Astrocyte of the cerebellum (primary cell): ENCODE data around the gene SUSD1.

Experiments used
- DNase-seq: peaks from one replicate; pipeline ENCODE4 v3.0.0-alpha.2; 2011; ENCODE audit warnings: low read depth
- H3K4me3 ChIP-seq: 2 replicates; pipeline ENCODE4 v1.5.1; 2011; ENCODE audit warnings: mild to moderate bottlenecking, low read depth, low read length, moderate library complexity
- in situ Hi-C: cut with HindIII; loops from 2 replicates; pipeline ENCODE4 v1.10.0; 2017; ENCODE audit warnings: low sequenced_read_pairs
- TF ChIP-seq, protein P1 (sequence below): IDR thresholded peaks from 2 replicates; pipeline ENCODE4 v1.5.1; 2012; ENCODE audit warnings: low read length, low read depth, moderate library complexity, mild to moderate bottlenecking; ENCODE audit errors: missing control alignments

Gene SUSD1

DNA sequence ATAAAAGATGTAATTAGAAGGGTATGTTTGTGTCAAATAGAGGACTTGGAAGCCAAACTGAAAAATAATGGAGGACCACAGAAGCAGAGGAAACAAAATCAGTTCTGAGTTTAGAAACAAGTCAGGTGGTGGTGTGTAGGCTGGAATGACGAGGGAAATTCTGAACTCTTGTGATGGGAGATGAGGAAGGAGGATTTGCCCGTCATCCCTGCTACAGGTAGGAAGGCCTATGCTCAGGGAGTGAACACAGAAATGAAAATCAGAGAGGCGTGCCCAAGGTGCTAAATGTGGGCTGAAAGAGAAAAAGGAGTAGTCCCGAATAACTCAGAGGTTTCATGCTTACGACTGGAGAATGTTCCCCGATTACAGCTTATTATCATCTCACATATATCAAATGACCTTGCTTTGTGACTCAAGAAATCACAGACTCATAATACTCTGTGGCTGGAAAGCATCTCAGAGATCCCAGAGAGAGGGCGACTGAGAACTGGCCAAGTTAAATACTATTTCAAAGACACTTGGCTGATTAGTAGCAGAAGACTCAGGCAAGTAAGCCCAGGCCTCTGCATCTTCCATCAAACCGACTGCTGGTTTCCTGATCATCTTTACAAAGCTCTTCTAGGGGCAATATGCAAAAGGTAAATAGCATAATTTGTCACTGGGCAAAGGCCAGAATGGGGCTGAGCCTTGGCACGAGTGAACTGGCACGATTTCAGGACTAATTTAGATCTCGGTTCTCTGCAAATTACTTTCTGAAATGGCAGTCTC lies 126.0 kb downstream of the SUSD1 start:
- peak; percentile 59 for DNase-seq
- H3K4me3 ChIP-seq: no peak overlapping the region
- TF ChIP-seq, protein P1, sequence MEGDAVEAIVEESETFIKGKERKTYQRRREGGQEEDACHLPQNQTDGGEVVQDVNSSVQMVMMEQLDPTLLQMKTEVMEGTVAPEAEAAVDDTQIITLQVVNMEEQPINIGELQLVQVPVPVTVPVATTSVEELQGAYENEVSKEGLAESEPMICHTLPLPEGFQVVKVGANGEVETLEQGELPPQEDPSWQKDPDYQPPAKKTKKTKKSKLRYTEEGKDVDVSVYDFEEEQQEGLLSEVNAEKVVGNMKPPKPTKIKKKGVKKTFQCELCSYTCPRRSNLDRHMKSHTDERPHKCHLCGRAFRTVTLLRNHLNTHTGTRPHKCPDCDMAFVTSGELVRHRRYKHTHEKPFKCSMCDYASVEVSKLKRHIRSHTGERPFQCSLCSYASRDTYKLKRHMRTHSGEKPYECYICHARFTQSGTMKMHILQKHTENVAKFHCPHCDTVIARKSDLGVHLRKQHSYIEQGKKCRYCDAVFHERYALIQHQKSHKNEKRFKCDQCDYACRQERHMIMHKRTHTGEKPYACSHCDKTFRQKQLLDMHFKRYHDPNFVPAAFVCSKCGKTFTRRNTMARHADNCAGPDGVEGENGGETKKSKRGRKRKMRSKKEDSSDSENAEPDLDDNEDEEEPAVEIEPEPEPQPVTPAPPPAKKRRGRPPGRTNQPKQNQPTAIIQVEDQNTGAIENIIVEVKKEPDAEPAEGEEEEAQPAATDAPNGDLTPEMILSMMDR: no peak
- in situ Hi-C loops: no loop called here

DNA sequence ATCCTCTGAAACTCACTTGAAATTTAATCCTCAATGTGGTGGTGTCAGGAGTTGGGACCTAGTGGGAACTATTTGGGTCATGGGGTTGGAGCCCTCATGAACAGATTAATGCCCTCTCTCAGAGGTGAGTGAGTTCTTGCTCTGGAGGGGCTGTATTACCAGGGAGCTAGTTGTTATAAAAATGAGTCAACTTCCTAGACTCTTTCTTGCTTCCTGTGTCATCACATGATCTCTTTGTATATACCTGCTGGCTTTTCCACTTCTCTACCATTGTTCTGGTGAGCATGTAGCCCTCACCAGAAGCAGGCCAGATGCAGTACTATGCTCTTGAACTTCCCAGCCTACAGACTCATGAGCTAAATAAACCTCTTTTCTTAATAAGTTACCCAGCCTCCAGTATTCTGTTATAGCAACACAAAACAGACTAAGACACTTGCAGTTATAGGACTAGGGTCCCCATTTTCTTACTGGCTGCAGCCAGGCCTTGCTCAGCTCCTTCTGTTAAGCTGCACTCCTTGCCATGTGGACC lies 127.5 kb downstream of the SUSD1 start:
- TF ChIP-seq, protein P1: no peak
- in situ Hi-C loops: no loop called here
- no peak for DNase-seq

DNA sequence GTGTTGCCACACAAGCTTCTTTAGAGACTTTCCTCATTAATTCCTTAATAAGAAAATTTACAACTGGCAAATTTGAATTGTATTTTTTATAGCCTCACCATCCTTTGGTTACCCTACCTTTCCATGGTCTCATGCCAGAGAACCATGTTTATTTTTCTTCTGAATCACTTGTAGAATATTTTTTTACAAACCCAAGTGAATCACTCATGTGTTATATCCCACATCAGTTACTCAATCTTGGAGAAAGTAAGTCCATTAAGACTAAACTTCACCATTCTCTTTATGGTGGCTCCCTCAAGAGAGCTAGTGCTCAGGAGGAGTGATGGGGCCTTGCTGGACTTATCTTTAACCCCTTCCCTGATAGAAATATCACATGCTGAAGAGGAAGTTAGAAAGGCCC lies 128.9 kb downstream of the SUSD1 start:
- in situ Hi-C loops: no loop called here
- H3K4me3 ChIP-seq: no peak overlapping the region
- TF ChIP-seq, protein P1: no peak
- DNase-seq: no peak

More for the DNA sequence above, 127.5 kb downstream of the SUSD1 start:
- no peak overlapping the region for H3K4me3 ChIP-seq

DNA sequence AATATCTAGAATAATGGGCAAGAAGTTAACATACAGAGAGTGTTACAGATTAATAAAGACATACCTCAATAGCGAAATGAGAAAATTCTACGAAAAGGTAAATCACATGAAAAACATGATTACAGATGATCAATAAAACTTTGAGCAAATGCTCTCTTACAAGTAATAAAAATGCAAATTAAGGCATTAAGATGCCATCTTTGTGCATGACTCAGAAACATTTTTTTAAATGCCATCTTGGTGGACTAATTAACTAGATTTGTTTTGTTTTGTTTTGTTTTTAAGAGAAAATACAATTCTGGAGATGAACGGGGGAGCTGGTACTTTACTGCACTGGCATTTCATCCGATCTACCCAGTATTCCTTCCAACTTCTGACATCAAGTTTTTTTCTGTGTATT lies 130.2 kb downstream of the SUSD1 start:
- H3K4me3 ChIP-seq: no peak overlapping the region
- in situ Hi-C loops: no loop called here
- TF ChIP-seq, protein P1: no peak
- DNase-seq: no peak

DNA sequence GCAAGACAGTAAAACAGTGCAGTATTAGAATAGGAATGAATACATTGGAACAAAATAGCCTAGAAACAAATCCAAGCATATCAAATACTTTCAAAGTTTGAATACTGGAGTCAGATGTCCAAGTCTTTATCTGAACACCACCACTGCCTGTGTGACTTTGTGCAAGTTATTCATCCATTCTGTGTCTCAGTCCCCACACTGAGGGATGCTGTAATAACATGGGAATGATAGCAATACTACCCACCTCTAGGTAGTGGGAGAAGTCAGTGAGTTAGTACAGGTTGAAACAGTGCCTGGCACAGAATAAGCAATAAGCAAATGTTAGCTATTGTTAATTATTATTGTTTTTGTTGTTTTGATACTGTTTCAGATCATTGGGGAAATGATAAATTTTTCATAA lies 130.9 kb downstream of the SUSD1 start:
- in situ Hi-C loops: no loop called here
- no peak overlapping the region for H3K4me3 ChIP-seq
- TF ChIP-seq, protein P1: no peak
- DNase-seq: no peak

DNA sequence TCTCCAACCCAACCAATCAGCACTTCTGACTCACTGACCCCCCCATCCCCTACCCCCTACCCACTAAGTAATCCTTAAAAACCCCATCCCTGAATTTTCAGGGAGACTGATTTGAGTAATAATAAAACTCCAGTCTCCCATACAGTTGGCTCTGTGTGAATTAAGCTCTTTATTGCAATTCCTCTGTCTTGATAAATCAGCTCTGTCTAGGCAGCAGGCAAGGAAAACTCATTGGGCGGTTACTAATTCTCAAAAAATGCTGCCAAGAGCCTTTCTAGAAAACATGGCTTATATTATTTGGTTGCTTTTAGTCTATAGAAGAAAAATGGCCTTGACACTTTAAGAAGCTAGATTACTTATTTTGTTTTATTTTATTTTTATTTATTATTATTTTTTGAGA lies 131.7 kb downstream of the SUSD1 start:
- in situ Hi-C loops: no loop called here
- no peak for DNase-seq
- H3K4me3 ChIP-seq: no peak overlapping the region
- TF ChIP-seq, protein P1: no peak
